GM23338 (cell line): ENCODE measurements around the gene TPD52L2. TPM values are rescaled to one million over a fixed set of nuclear protein-coding genes. Genes with fewer than 3 reads are reported as not detected.

Experiments
- ATAC-seq: fragments of 200-7000 bp; cut with Tn5 transposase; 3 replicates; pipeline ENCODE4 v1.9.1; 2020
- DNase-seq: peaks from one replicate; pipeline ENCODE4 v3.0.0-alpha.2; 2015; ENCODE audit warnings: low spot score
- H2AFZ ChIP-seq: fragments of 200-600 bp; sonication (generic); 2 replicates; pipeline ENCODE4 v1.8.0; 2016; ENCODE audit warnings: antibody characterized with exemption, mild to moderate bottlenecking, moderate library complexity
- H3F3A ChIP-seq: fragments of 200-600 bp; sonication (generic); replicated peaks from 2 replicates; pipeline ENCODE4 v1.8.0; 2017; ENCODE audit warnings: antibody characterized with exemption, mixed run types, low read depth
- H3K27ac ChIP-seq: fragments of 200-600 bp; sonication (generic); 2 replicates; pipeline ENCODE4 v1.6.1; 2016; ENCODE audit warnings: low read depth
- H3K27me3 ChIP-seq: fragments of 200-600 bp; sonication (generic); 2 replicates; pipeline ENCODE4 v1.8.0; 2016; ENCODE audit warnings: mild to moderate bottlenecking, mixed run types, moderate library complexity; ENCODE audit not compliant: insufficient read depth
- H3K36me3 ChIP-seq: fragments of 200-600 bp; sonication (generic); 2 replicates; pipeline ENCODE4 v1.8.0; 2016; ENCODE audit warnings: mild to moderate bottlenecking; ENCODE audit not compliant: insufficient read depth
- H3K4me1 ChIP-seq: fragments of 200-600 bp; sonication (generic); 2 replicates; pipeline ENCODE4 v1.8.0; 2016; ENCODE audit warnings: mild to moderate bottlenecking, moderate library complexity; ENCODE audit not compliant: insufficient read depth
- H3K4me2 ChIP-seq: fragments of 200-600 bp; sonication (generic); 2 replicates; pipeline ENCODE4 v1.7.1; 2017; ENCODE audit warnings: mixed run types
- H3K4me3 ChIP-seq: fragments of 200-600 bp; sonication (generic); 2 replicates; pipeline ENCODE4 v1.6.1; 2016; ENCODE audit warnings: mixed run types
- H3K79me2 ChIP-seq: fragments of 200-600 bp; sonication (generic); replicated peaks from 2 replicates; pipeline ENCODE4 v1.8.0; 2017; ENCODE audit warnings: mild to moderate bottlenecking; ENCODE audit not compliant: insufficient read depth
- H3K9me2 ChIP-seq: fragments of 200-600 bp; sonication (generic); 2 replicates; pipeline ENCODE4 v1.8.0; 2017; ENCODE audit not compliant: insufficient read depth
- H4K20me1 ChIP-seq: fragments of 200-600 bp; sonication (generic); replicated peaks from 2 replicates; pipeline ENCODE4 v1.8.0; 2017; ENCODE audit warnings: mild to moderate bottlenecking; ENCODE audit not compliant: insufficient read depth
- H3K27ac Mint-ChIP-seq: 2 replicates; pipeline ENCODE4 v1.8.0; 2020; ENCODE audit warnings: inconsistent platforms, mild to moderate bottlenecking, moderate library complexity, mixed read lengths
- H3K27me3 Mint-ChIP-seq: 3 replicates; pipeline ENCODE4 v1.8.0; 2022; ENCODE audit warnings: low read depth, mild to moderate bottlenecking, moderate library complexity, mixed read lengths, inconsistent platforms; ENCODE audit not compliant: insufficient read depth, poor library complexity
- H3K36me3 Mint-ChIP-seq: 3 replicates; pipeline ENCODE4 v1.8.0; 2021; ENCODE audit warnings: low read depth, mild to moderate bottlenecking, inconsistent platforms, moderate library complexity, mixed read lengths
- H3K4me1 Mint-ChIP-seq: 3 replicates; pipeline ENCODE4 v1.8.0; 2020; ENCODE audit warnings: mild to moderate bottlenecking, inconsistent platforms, mixed read lengths
- H3K4me3 Mint-ChIP-seq: 3 replicates; pipeline ENCODE4 v1.8.0; 2021; ENCODE audit warnings: moderate library complexity, mild to moderate bottlenecking, inconsistent platforms, mixed read lengths
- H3K9me3 Mint-ChIP-seq: 3 replicates; pipeline ENCODE4 v1.8.0; 2020; ENCODE audit warnings: moderate library complexity, mild to moderate bottlenecking, inconsistent platforms, mixed read lengths
- CREB1 ChIP-seq: fragments of 250-450 bp; sonication (Bioruptor Pico); IDR thresholded peaks from 2 replicates; pipeline ENCODE4 v1.5.0; 2020; ENCODE audit warnings: low read depth, mild to moderate bottlenecking, moderate library complexity
- EZH2 ChIP-seq: fragments of 200-600 bp; sonication (generic); IDR thresholded peaks from one replicate; pipeline ENCODE4 v1.8.0; 2017; ENCODE audit warnings: antibody characterized with exemption, mild to moderate bottlenecking, low read depth; ENCODE audit not compliant: unreplicated experiment
- JUNB ChIP-seq: IDR thresholded peaks from one replicate; pipeline ENCODE4 v1.6.1; 2016; ENCODE audit warnings: antibody characterized with exemption; ENCODE audit not compliant: unreplicated experiment
- POLR2AphosphoS5 ChIP-seq: IDR thresholded peaks from 2 replicates; pipeline ENCODE4 v1.6.1; 2016; ENCODE audit warnings: antibody characterized with exemption, low read depth
- STAT1 ChIP-seq: IDR thresholded peaks from one replicate; pipeline ENCODE4 v1.6.1; 2016; ENCODE audit warnings: antibody characterized with exemption; ENCODE audit not compliant: unreplicated experiment
- ZNF114 ChIP-seq: fragments of 250-450 bp; sonication (Bioruptor Pico); IDR thresholded peaks from 2 replicates; pipeline ENCODE4 v1.5.0; 2020; ENCODE audit warnings: mild to moderate bottlenecking, moderate library complexity
- ZNF462 ChIP-seq: fragments of 250-450 bp; sonication (Bioruptor Pico); IDR thresholded peaks from 2 replicates; pipeline ENCODE4 v1.5.0; 2020; ENCODE audit warnings: mild to moderate bottlenecking, moderate library complexity
- polyA plus RNA-seq: library from polyadenylated mRNA; unstranded; fragments of >200 nt; fragmentation: Nextera tagmentation; extraction: Ambion mirVana; gene quantifications from 2 replicates; pipeline ENCODE4 v1.2.1, GENCODE V29; 2016
- total RNA-seq: library from RNA; depleted of rRNA; stranded (reverse); fragments of >200 nt; shearing (Covaris generic); gene quantifications from 2 replicates; pipeline ENCODE4 v1.2.3, GENCODE V29; 2014
- TF ChIP-seq, protein P1 (sequence below), 2 experiments: fragments of 200-600 bp in 1 of 2; sonication (generic) in 1 of 2; conservative IDR thresholded peaks; 2 replicates each; pipeline versions ENCODE4 v1.5.1 to v1.6.1; 2016 to 2017; ENCODE audit warnings: antibody characterized with exemption in 2 of 2, low read depth in 2 of 2, mild to moderate bottlenecking in 2 of 2, moderate library complexity in 1 of 2
- TF ChIP-seq, protein P2 (sequence below): IDR thresholded peaks from one replicate; pipeline ENCODE4 v1.6.1; 2018; ENCODE audit warnings: antibody characterized with exemption; ENCODE audit not compliant: unreplicated experiment

The TPD52L2 gene
- total and polyA plus RNA-seq, 2 experiments from 2014 or later: 40.2 to 103 TPM

- no peak for TF ChIP-seq ZNF462 (CRISPR knock-in tag)
- TF ChIP-seq, protein P1, sequence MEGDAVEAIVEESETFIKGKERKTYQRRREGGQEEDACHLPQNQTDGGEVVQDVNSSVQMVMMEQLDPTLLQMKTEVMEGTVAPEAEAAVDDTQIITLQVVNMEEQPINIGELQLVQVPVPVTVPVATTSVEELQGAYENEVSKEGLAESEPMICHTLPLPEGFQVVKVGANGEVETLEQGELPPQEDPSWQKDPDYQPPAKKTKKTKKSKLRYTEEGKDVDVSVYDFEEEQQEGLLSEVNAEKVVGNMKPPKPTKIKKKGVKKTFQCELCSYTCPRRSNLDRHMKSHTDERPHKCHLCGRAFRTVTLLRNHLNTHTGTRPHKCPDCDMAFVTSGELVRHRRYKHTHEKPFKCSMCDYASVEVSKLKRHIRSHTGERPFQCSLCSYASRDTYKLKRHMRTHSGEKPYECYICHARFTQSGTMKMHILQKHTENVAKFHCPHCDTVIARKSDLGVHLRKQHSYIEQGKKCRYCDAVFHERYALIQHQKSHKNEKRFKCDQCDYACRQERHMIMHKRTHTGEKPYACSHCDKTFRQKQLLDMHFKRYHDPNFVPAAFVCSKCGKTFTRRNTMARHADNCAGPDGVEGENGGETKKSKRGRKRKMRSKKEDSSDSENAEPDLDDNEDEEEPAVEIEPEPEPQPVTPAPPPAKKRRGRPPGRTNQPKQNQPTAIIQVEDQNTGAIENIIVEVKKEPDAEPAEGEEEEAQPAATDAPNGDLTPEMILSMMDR (conservative IDR thresholded peaks at IDR 0.05; ENCODE audit: low read depth in 2 of 2): no peak
Observed at GRCh38 chr20:63885264-63886053, 20.4 kb downstream of the TPD52L2 start (continued).

- no peak overlapping the region for H2AFZ ChIP-seq
- no peaks in the 10 kb centered on the region for H3K4me1 ChIP-seq
- H3K27me3 Mint-ChIP-seq: peaks cover 19% of the 10 kb centered on the region
- DNase-seq (no peak), ATAC-seq (no peak)
- H4K20me1 ChIP-seq: peaks cover 16% of the 10 kb centered on the region
- H3F3A ChIP-seq: peaks cover 14% of the 10 kb centered on the region; the same call in 1 of the 2 replicates
- no peak overlapping the region for H3K4me3 Mint-ChIP-seq
- no peaks in the 10 kb centered on the region; the same call in 2 of the 3 replicates for H3K4me1 Mint-ChIP-seq
- H3K36me3 Mint-ChIP-seq: peaks cover 54% of the 10 kb centered on the region
- H3K4me3 ChIP-seq: no peak overlapping the region
- H3K27ac ChIP-seq: no peak overlapping the region
- H3K4me2 ChIP-seq: no peak overlapping the region
- H3K9me2 ChIP-seq: no peaks in the 10 kb centered on the region
- no peaks in the 10 kb centered on the region for H3K9me3 Mint-ChIP-seq
- H3K27me3 ChIP-seq: no peaks in the 10 kb centered on the region
- H3K27ac Mint-ChIP-seq: no peak overlapping the region
- peaks cover 11% of the 10 kb centered on the region; the same call in 1 of the 2 replicates for H3K36me3 ChIP-seq
- peaks cover 8% of the 10 kb centered on the region; the same call in 1 of the 2 replicates for H3K79me2 ChIP-seq
- TF ChIP-seq, protein P1 (conservative IDR thresholded peaks at IDR 0.05; ENCODE audit: low read depth in 2 of 2): no peak
- TF ChIP-seq, protein P2, sequence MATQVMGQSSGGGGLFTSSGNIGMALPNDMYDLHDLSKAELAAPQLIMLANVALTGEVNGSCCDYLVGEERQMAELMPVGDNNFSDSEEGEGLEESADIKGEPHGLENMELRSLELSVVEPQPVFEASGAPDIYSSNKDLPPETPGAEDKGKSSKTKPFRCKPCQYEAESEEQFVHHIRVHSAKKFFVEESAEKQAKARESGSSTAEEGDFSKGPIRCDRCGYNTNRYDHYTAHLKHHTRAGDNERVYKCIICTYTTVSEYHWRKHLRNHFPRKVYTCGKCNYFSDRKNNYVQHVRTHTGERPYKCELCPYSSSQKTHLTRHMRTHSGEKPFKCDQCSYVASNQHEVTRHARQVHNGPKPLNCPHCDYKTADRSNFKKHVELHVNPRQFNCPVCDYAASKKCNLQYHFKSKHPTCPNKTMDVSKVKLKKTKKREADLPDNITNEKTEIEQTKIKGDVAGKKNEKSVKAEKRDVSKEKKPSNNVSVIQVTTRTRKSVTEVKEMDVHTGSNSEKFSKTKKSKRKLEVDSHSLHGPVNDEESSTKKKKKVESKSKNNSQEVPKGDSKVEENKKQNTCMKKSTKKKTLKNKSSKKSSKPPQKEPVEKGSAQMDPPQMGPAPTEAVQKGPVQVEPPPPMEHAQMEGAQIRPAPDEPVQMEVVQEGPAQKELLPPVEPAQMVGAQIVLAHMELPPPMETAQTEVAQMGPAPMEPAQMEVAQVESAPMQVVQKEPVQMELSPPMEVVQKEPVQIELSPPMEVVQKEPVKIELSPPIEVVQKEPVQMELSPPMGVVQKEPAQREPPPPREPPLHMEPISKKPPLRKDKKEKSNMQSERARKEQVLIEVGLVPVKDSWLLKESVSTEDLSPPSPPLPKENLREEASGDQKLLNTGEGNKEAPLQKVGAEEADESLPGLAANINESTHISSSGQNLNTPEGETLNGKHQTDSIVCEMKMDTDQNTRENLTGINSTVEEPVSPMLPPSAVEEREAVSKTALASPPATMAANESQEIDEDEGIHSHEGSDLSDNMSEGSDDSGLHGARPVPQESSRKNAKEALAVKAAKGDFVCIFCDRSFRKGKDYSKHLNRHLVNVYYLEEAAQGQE: no peak
- TF ChIP-seq JUNB (no peak), STAT1 (no peak), EZH2 (no peak), POLR2AphosphoS5 (no peak), CREB1 (CRISPR knock-in tag) (no peak), ZNF114 (no peak)
Observed at GRCh38 chr20:63886054-63886419, 21.0 kb downstream of the TPD52L2 start.
